ENCODE data around the gene GZMH.
A peak's percentile ranks its signal among the peaks of the same experiment; 100 is the strongest.
"Not testable (repeated sequence)": the region's sequence is repeated elsewhere in the genome, so short reads cannot be mapped to it uniquely, and the experiment has no call there.

Gene GZMH, protein sequence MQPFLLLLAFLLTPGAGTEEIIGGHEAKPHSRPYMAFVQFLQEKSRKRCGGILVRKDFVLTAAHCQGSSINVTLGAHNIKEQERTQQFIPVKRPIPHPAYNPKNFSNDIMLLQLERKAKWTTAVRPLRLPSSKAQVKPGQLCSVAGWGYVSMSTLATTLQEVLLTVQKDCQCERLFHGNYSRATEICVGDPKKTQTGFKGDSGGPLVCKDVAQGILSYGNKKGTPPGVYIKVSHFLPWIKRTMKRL

GRCh38 chr14:24609655-24610344 lies at the start of gene GZMH:
Gene GZMH (minus strand): TSS chr14:24609685. CDS start chr14:24609613, 72 bp downstream.
- peak; percentile 64 for DNase-seq

- DNase-seq = not testable (repeated sequence)
These were observed 38.9 kb upstream of the GZMH start for GRCh38 chr14:24648361-24648760.

GRCh38 chr14:24639905-24640304 lies 30.4 kb upstream of the GZMH start:
- DNase-seq = no peak

GRCh38 chr14:24639270-24639669 lies 29.8 kb upstream of the GZMH start:
- DNase-seq = no peak

DNA sequence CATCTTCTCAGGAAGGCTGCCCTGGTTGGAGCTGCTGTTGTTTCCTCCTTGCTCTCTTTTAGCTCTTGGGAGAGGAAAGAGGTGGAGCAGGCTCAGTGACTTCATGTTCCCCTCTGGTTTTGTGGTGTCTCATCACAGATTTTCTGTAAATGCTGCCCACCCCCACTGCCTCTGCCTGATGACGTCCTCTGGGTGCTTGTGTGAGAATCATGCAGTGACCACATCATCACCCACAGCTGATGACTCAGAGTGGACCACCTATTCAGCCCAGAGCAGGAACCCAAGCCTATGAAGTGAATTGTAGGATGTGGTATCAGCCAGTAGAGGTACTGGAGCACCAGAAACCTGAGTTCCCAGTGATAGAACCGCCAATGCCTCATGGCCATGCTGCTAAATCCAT lies 24.7 kb upstream of the GZMH start, which contains the start of gene GZMB:
TSS of gene GZMB (minus strand) at position 33 of the 400 bp plus-strand sequence. CDS start at position 3, 30 bp downstream.
- peak; percentile 87 for DNase-seq

- DNase-seq = no peak
These were observed 23.9 kb upstream of the GZMH start for GRCh38 chr14:24633353-24633752.

DNA sequence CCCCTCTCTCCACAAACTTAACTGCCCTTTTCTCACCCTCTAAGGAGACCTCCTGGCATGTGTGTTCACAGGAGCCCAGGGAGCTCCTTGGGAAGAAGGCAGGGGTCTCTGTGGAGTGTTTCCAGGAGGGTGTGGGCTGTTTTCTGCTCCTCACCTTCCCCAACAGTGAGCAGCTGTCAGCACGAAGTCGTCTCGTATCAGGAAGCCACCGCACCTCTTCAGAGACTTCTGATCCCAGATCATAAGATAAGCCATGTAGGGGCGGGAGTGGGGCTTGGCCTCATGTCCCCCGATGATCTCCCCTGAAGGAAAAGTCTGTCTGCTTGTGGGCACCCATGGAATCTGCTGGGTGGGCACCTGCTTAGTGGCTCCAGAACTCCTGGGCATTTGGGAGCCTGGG lies 23.3 kb upstream of the GZMH start:
- DNase-seq = no peak

- DNase-seq = no peak
These were observed 22.9 kb upstream of the GZMH start for GRCh38 chr14:24632336-24632735.

- no peak for DNase-seq
These were observed 22.4 kb upstream of the GZMH start for GRCh38 chr14:24631749-24632335.

DNA sequence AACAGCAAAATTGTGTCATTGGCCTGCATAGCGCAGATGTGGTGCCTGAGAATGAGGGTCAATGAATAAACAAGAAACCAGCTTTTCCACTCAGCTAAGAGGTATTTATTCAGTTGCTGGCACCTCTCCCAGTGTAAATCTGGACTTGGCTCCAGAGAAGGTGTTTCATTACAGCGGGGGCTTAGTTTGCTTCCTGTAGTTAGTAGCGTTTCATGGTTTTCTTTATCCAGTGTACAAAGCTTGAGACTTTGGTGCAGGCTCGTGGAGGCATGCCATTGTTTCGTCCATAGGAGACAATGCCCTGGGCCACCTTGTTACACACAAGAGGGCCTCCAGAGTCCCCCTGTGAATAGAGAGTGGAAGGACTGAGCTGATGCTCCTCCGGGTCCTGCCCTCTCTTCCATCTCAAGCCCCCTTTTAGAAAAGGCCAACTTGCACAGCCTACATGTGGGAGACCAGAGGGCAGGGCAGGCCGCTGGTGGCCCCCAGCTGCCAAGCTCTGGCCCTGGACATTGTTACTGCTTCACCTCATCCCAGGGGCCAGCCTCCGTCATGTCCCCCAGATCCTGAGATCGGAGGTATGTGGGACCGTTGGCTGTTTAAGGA lies 21.5 kb upstream of the GZMH start:
- no peak for DNase-seq

DNA sequence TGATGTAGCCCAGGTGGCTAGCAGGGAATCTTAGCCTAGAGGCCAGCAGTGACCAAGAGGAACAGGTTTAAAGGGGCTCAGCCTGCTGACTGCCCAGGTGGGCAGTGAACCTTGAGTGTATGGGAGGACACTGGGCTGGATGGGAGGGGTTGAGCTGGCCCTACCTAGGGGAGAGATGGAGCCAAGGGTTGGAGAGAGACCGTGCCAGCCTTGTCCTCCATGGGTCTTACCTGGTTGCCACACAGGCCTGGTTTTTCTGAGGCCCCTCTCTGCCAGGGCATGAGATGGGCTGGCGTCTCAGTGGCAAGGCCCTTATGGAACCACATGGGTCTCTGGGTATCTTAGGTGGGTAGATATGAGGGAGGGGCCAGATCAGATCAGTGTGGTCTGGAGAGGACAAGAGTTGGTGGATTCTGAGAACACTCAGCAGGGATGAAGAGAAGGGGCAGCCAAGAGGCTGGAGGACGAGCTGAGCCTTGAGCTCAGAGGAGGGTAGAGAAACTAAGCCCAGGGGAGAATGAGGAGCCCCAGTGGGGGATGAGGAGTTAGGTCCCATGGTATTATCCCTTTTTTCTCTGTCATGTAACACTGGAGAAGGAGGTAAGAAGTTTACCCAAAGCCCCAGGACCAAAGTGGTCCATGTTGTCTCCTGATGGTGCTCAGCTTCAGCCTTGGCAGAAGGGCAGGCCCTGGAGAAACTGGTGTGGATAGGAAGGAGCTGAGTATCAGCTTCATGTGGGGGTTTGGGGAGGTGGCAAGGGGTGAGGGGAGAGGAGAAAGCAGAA lies 20.8 kb upstream of the GZMH start:
- no peak for DNase-seq

- DNase-seq = no peak
These were observed 20.0 kb upstream of the GZMH start for GRCh38 chr14:24629521-24629920.

DNA sequence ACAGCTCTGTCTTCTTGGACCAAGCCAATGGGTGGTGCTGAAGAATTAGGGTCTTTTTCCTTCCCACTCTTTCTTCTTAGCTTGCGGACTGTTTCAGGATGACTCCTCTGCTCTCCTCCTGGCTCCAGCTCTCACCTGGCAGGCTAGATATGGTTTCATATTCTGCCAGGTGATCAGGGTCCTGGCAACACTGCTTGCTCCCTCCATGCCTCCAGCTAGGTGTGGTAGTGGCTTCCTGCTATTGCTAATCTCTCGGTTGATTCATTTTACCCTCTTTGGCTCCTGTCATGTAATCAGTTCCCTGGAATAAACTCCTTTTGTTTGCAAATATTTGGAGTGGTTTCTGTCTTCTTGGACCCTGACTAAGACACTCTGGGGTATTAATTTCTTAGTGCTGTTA lies 4.3 kb upstream of the GZMH start:
- no peak for DNase-seq

DNA sequence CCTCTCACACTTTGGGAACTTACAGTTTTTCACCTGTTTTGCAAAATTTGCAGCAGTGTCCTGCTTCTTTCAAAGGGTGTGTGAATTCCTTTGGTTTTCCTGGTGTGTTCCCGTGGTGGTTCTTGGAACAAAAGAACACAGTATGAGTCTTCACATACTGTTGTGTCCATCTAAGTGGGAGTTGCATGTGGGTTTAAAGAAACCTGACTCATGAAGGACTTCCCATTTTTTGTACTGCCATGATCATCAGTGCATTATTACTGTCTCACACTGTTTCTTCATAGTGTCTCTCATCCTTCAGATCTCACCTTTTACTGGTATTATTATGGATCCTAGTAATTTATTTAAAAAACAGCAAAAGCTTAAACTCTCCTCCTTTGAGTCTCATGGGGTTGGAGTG lies 3.8 kb upstream of the GZMH start:
- DNase-seq = no peak

GRCh38 chr14:24612196-24612595 lies 2.7 kb upstream of the GZMH start:
- no peak for DNase-seq

- DNase-seq = no peak
These were observed 1.6 kb downstream of the GZMH start for GRCh38 chr14:24607635-24608514.

DNA sequence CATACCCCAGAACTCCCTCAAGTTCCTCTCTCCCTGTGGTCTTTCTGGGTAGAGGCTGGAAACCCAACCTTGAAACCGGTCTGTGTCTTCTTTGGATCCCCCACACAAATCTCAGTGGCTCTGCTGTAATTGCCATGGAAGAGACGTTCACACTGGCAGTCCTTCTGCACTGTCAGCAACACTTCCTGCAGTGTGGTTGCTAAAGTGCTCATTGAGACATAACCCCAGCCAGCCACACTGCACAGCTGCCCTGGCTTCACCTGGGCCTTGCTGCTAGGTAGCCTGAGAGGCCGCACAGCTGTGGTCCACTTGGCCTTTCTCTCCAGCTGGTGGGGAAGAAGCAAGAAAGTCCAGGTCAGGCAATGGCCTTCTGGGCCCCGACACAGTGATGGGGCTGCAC lies 2.4 kb downstream of the GZMH start:
- DNase-seq = peak; percentile 53

- DNase-seq = no peak
These were observed 3.2 kb downstream of the GZMH start for GRCh38 chr14:24606297-24606696.

DNA sequence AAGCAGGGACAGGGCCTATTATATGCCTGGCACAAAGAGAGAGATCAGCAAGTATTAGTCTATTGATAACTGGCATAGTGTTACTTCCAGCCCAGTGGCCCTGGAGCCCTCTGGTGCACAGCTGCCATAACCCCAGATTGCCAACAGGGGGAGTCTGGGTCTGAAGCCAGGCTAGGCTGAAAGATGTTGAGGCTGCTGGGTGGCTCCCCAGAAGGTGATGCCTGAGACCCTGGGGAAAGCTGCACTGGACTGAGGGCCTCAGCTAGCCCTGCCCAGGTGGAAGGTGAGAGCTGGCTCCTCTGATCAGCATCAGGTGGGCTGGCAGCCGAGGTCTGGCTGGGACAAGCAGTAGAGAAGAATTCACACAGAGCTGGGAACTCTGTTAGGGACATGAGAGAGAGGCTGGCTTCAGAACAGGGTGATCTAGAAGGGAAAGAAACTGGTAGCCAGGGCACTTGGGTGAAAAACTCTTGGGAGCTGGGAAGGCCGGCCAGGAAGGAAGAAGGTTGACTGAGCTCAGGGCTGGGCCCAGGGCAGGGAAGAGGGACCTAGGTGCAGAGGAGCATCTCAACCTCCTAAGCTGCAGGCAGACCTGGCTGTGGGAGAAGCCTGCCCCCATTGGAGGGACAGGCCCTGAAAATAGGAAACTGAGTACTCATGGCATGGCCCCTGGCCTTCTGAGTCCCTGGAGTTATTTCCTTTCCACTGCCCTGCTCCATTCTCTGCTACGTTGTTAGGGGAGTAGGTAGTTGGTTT lies 3.9 kb downstream of the GZMH start:
- DNase-seq = peak; percentile 84

GRCh38 chr14:24597403-24597802 lies 12.1 kb downstream of the GZMH start:
- DNase-seq = no peak

All from activated CD4-positive, alpha-beta T cell treated with anti-CD3 and anti-CD28 coated beads, Interleukin-10, Interleukin-2, amounts not matched to agents 100 ng/mL and 50 ng/mL, durations not matched to agents 16 hours and 8 hours (primary cell).